ENCODE data around the gene F10. TPM values are rescaled to one million over a fixed set of nuclear protein-coding genes. Genes with fewer than 3 reads are reported as not detected.

F10 gene
- polyA plus RNA-seq (not detected in 2 replicates), polyA minus RNA-seq (not detected in 2 replicates)

DNA sequence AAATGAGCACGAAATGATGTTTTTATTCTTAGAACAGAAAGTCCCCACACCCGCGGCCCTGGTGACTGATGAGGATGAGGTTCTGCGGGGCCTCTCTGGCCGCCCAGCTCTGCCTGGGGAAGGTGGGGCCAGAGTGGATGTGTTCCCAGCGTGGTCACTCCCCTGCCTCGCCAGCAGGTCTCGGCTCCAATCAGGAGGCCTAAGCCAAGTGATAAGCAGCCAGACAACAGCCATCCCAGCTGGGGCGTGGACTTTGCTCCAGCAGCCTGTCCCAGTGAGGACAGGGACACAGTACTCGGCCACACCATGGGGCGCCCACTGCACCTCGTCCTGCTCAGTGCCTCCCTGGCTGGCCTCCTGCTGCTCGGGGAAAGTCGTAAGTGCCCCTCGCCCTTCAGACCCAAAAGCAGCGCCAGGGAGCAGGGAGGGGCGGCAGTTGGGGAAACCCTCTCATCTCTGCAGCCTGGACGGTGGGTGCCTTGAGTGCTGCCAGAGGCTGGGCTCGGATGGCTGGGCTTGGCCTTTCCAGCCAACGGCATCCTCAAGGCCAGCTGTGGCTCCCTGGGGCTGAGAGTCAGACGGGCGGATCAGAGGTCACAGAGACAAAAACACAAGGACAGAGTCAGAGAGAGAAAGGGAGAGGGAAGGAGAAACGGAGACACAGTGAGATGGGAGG is at the start of gene F10:
Gene F10 (plus strand): TSS at position 250 of the 676 bp plus-strand sequence. CDS start 57 bp downstream, at position 307.
- no peaks in the 10 kb centered on the region for H3K27me3 ChIP-seq (ENCODE audit: insufficient read depth, low read depth, low read length)
- H3K9me3 ChIP-seq (ENCODE audit: low read length), result no peaks in the 10 kb centered on the region
- TF ChIP-seq EZH2 (IDR thresholded peaks at IDR 0.05; ENCODE audit: borderline replicate concordance, insufficient read depth, low read length, poor library complexity, severe bottlenecking) (no peak), SMC3 (conservative IDR thresholded peaks at IDR 0.05; ENCODE audit: poor library complexity) (no peak), POLR2AphosphoS5 (IDR thresholded peaks at IDR 0.05) (no peak), EP300 (conservative IDR thresholded peaks at IDR 0.05; ENCODE audit: poor library complexity, severe bottlenecking) (no peak), RAD21 (conservative IDR thresholded peaks at IDR 0.05) (no peak), TAF1 (IDR thresholded peaks at IDR 0.05; ENCODE audit: low read depth) (no peak), MXI1 (conservative IDR thresholded peaks at IDR 0.05; ENCODE audit: poor library complexity, severe bottlenecking) (no peak)
- TF ChIP-seq, protein P1, sequence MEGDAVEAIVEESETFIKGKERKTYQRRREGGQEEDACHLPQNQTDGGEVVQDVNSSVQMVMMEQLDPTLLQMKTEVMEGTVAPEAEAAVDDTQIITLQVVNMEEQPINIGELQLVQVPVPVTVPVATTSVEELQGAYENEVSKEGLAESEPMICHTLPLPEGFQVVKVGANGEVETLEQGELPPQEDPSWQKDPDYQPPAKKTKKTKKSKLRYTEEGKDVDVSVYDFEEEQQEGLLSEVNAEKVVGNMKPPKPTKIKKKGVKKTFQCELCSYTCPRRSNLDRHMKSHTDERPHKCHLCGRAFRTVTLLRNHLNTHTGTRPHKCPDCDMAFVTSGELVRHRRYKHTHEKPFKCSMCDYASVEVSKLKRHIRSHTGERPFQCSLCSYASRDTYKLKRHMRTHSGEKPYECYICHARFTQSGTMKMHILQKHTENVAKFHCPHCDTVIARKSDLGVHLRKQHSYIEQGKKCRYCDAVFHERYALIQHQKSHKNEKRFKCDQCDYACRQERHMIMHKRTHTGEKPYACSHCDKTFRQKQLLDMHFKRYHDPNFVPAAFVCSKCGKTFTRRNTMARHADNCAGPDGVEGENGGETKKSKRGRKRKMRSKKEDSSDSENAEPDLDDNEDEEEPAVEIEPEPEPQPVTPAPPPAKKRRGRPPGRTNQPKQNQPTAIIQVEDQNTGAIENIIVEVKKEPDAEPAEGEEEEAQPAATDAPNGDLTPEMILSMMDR (IDR thresholded peaks at IDR 0.05; ENCODE audit: poor library complexity, severe bottlenecking), result no peak
- TF ChIP-seq, protein P2, sequence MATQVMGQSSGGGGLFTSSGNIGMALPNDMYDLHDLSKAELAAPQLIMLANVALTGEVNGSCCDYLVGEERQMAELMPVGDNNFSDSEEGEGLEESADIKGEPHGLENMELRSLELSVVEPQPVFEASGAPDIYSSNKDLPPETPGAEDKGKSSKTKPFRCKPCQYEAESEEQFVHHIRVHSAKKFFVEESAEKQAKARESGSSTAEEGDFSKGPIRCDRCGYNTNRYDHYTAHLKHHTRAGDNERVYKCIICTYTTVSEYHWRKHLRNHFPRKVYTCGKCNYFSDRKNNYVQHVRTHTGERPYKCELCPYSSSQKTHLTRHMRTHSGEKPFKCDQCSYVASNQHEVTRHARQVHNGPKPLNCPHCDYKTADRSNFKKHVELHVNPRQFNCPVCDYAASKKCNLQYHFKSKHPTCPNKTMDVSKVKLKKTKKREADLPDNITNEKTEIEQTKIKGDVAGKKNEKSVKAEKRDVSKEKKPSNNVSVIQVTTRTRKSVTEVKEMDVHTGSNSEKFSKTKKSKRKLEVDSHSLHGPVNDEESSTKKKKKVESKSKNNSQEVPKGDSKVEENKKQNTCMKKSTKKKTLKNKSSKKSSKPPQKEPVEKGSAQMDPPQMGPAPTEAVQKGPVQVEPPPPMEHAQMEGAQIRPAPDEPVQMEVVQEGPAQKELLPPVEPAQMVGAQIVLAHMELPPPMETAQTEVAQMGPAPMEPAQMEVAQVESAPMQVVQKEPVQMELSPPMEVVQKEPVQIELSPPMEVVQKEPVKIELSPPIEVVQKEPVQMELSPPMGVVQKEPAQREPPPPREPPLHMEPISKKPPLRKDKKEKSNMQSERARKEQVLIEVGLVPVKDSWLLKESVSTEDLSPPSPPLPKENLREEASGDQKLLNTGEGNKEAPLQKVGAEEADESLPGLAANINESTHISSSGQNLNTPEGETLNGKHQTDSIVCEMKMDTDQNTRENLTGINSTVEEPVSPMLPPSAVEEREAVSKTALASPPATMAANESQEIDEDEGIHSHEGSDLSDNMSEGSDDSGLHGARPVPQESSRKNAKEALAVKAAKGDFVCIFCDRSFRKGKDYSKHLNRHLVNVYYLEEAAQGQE (IDR thresholded peaks at IDR 0.05; ENCODE audit: borderline replicate concordance), result no peak
- H3K9me2 ChIP-seq (ENCODE audit: insufficient read depth, low read length), result no peaks in the 10 kb centered on the region
- no peaks in the 10 kb centered on the region for H3F3A ChIP-seq (ENCODE audit: insufficient read depth, low read length, poor library complexity, severe bottlenecking)
- H2AFZ ChIP-seq (ENCODE audit: low read depth, low read length), result no peak within 1 kb of the TSS
- no peaks in the 10 kb centered on the region for H3K36me3 ChIP-seq (ENCODE audit: insufficient read depth, low read length)
- no peaks in the 10 kb centered on the region for H4K20me1 ChIP-seq (ENCODE audit: insufficient read depth)
- no peak within 1 kb of the TSS for H3K9ac ChIP-seq (ENCODE audit: low read length)
- H3K27ac ChIP-seq (ENCODE audit: low read length), result no peak within 1 kb of the TSS
- no peak within 1 kb of the TSS for H3K4me2 ChIP-seq (ENCODE audit: low read length)
- H3K79me2 ChIP-seq (replicated peaks; ENCODE audit: insufficient read depth, low read length), result no peaks in the 10 kb centered on the region
- H3K4me3 ChIP-seq (ENCODE audit: low read length), result no peak within 1 kb of the TSS

DNA sequence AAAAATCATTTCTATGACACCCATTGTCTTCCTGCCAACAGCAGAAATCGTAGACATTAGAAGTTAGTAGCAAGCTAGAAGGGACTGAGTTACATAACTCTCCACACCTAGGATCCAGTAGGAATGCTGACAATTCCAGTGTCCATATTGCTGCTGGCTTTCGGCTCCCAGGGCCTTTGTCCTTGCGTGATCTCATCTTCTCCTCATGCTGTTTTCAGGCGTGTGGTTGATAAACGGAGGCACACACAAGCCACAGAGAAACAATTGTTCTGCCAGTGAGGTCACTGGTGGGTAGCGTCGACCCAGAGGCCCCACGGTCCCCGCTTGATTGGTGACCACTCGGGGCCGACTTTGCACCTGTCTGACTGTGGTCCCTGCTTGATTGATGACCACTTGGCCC is 48.7 kb upstream of the F10 start:
- Histone ChIP-seq H3K9me3 (ENCODE audit: low read length) (no peaks in the 10 kb centered on the region), H3K27me3 (ENCODE audit: insufficient read depth, low read depth, low read length) (no peaks in the 10 kb centered on the region), H3K36me3 (ENCODE audit: insufficient read depth, low read length) (peaks cover 5% of the 10 kb centered on the region), H3K4me3 (ENCODE audit: low read length) (no peak overlapping the region), H3K9ac (ENCODE audit: low read length) (no peak overlapping the region), H3K79me2 (replicated peaks; ENCODE audit: insufficient read depth, low read length) (no peaks in the 10 kb centered on the region), H3F3A (ENCODE audit: insufficient read depth, low read length, poor library complexity, severe bottlenecking) (no peaks in the 10 kb centered on the region), H3K4me2 (ENCODE audit: low read length) (no peak overlapping the region), H2AFZ (ENCODE audit: low read depth, low read length) (no peak overlapping the region), H3K27ac (ENCODE audit: low read length) (no peak overlapping the region), H4K20me1 (ENCODE audit: insufficient read depth) (no peaks in the 10 kb centered on the region), H3K9me2 (ENCODE audit: insufficient read depth, low read length) (no peaks in the 10 kb centered on the region)
- TF ChIP-seq MXI1 (conservative IDR thresholded peaks at IDR 0.05; ENCODE audit: poor library complexity, severe bottlenecking) (no peak), EP300 (conservative IDR thresholded peaks at IDR 0.05; ENCODE audit: poor library complexity, severe bottlenecking) (no peak), RAD21 (conservative IDR thresholded peaks at IDR 0.05) (no peak)
- TF ChIP-seq, protein P2 (IDR thresholded peaks at IDR 0.05; ENCODE audit: borderline replicate concordance), result no peak

All from neural cell (in vitro differentiated cells).